Esophagus squamous epithelium (tissue), 5 donors: ENCODE data around the gene SH3RF1. TPM values are rescaled to one million over a fixed set of nuclear protein-coding genes. Genes with fewer than 3 reads are reported as not detected.
A peak's percentile ranks its signal among the peaks of the same experiment; 100 is the strongest.

Source experiments
- DNase-seq: peaks from one replicate; lab custom pipeline; 2025; lab: John Stamatoyannopoulos, UW
- H3K27ac ChIP-seq, 4 donors: fragments of 200-600 bp; sonication (generic); one replicate each; pipeline ENCODE4 v1.5.1; 2016 to 2019; ENCODE audit warnings: mild to moderate bottlenecking in 1 of 4
- H3K27me3 ChIP-seq, 4 donors: fragments of 200-600 bp; sonication (generic); 1 replicate in 3 of 4; 2 replicates in 1 of 4; pipeline versions ENCODE4 v1.5.1 to v1.6.0; 2017 to 2021; ENCODE audit warnings: antibody characterized with exemption in 1 of 4
- H3K36me3 ChIP-seq, 3 donors: fragments of 200-600 bp; sonication (generic); one replicate each; pipeline ENCODE4 v1.5.1; 2016 to 2019
- H3K4me1 ChIP-seq, 3 donors: fragments of 200-600 bp; sonication (generic); one replicate each; pipeline ENCODE4 v1.5.1; 2017 to 2019
- H3K4me3 ChIP-seq, 4 donors: fragments of 200-600 bp; sonication (generic); 1 replicate in 3 of 4; 2 replicates in 1 of 4; pipeline ENCODE4 v1.5.1; 2016 to 2019; ENCODE audit warnings: mild to moderate bottlenecking in 2 of 4, moderate library complexity in 1 of 4
- H3K9me3 ChIP-seq, 3 donors: fragments of 200-600 bp; sonication (generic); one replicate each; pipeline ENCODE4 v1.5.1; 2016 to 2019
- POLR2A ChIP-seq, 4 donors: fragments of 450-650 bp; IDR thresholded peaks; one replicate each; pipeline ENCODE4 v1.6.1; 2017; ENCODE audit warnings: antibody characterized with exemption in 4 of 4, mild to moderate bottlenecking in 4 of 4, moderate library complexity in 3 of 4
- WGBS, 2 donors: methylation state at CpG; one replicate each; pipeline ENCODE4 v1.1.5; 2018; 5-methylcytosine and 5-hydroxymethylcytosine counted together
- intact Hi-C: fragments of 100-400 bp; cut with DNase I; formaldehyde crosslinking; loops from one replicate; pipeline ENCODE4 v1.15.0; 2022
- total RNA-seq, 4 donors: library from RNA; depleted of rRNA; stranded (reverse); fragments of >200 nt; gene quantifications; one replicate each; pipeline ENCODE4 v1.1.0, GENCODE V29; 2016
- TF ChIP-seq, protein P1 (sequence below), 6 experiments: fragments of 450-650 bp in 4 of 6; fragments of 200-600 bp in 2 of 6; sonication (generic) in 2 of 6; IDR thresholded peaks; one replicate each; pipeline ENCODE4 v1.5.1; 2016 to 2019; ENCODE audit warnings: antibody characterized with exemption in 6 of 6, mild to moderate bottlenecking in 4 of 6, moderate library complexity in 4 of 6
- donor health status: DM: yes; HTN: yes; CAD: no.

SH3RF1 gene
- total RNA-seq, 4 donors from 2014 or later, result 3.9 to 9.3 (median 5.7) TPM

GRCh38 chr4:169243825-169244609 is 26.7 kb downstream of the SH3RF1 start:
- 18 to 51% methylated on average over 2 of the region's 2 CpGs for WGBS, 2 donors
- no peak for DNase-seq

GRCh38 chr4:169241464-169241863 is 29.3 kb downstream of the SH3RF1 start:
- Histone ChIP-seq H3K4me1 (peaks cover 12 to 57% (median 25%) of the 10 kb centered on the region in 3 donors), H3K4me3 (no peak overlapping the region), H3K36me3 (no peaks in the 10 kb centered on the region), H3K27ac (no peak overlapping the region), H3K27me3 (no peaks in the 10 kb centered on the region), H3K9me3 (no peaks in the 10 kb centered on the region)
- intact Hi-C loops, result no loop called here
- no peak for DNase-seq
- TF ChIP-seq, protein P1, sequence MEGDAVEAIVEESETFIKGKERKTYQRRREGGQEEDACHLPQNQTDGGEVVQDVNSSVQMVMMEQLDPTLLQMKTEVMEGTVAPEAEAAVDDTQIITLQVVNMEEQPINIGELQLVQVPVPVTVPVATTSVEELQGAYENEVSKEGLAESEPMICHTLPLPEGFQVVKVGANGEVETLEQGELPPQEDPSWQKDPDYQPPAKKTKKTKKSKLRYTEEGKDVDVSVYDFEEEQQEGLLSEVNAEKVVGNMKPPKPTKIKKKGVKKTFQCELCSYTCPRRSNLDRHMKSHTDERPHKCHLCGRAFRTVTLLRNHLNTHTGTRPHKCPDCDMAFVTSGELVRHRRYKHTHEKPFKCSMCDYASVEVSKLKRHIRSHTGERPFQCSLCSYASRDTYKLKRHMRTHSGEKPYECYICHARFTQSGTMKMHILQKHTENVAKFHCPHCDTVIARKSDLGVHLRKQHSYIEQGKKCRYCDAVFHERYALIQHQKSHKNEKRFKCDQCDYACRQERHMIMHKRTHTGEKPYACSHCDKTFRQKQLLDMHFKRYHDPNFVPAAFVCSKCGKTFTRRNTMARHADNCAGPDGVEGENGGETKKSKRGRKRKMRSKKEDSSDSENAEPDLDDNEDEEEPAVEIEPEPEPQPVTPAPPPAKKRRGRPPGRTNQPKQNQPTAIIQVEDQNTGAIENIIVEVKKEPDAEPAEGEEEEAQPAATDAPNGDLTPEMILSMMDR (IDR thresholded peaks at IDR 0.05), result no peak
- TF ChIP-seq POLR2A (IDR thresholded peaks at IDR 0.05), result no peak
- 75 to 81% methylated on average over 2 of the region's 2 CpGs for WGBS, 2 donors

More at GRCh38 chr4:169243825-169244609, 26.7 kb downstream of the SH3RF1 start:
- H3K36me3 ChIP-seq, result no peaks in the 10 kb centered on the region
- no peaks in the 10 kb centered on the region for H3K27me3 ChIP-seq
- H3K4me3 ChIP-seq, result no peak overlapping the region
- H3K9me3 ChIP-seq, result no peaks in the 10 kb centered on the region
- H3K27ac ChIP-seq, result no peak overlapping the region
- intact Hi-C loops, result no loop called here
- TF ChIP-seq, protein P1 (IDR thresholded peaks at IDR 0.05), result no peak
- no peak for TF ChIP-seq POLR2A (IDR thresholded peaks at IDR 0.05)
- peaks cover 0 to 33% (median 11%) of the 10 kb centered on the region in 3 donors for H3K4me1 ChIP-seq

DNA sequence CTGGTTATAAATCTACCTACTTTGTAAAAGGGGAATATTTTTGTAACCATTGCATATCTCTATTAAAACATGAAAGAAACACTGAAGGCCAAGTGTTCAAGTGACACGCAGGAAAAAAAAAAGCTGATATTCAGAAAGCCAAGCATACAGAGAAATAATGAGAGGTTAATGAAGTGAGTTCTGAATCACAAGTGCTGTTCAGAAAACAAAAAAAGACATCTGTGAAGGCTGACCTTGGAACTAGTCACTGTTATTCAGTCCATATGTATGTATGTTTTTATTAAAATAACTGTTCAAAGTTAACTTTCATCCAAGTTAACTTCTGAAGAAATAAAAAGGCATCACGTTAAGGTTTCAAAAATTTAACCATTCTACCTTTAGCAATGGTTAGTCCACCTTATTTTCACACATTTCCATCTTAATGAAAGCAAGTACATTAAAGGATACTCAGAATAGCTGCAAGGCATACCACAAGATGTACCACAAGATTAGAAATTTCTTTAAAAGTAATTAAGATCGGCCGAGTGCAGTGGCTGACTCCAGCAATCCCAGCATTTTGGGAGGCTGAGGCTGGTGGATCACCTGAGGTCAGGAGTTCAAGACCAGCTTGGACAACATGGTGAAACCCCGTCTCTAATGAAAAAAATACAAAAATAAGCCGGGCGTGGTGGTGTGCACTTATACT is 31.4 kb downstream of the SH3RF1 start:
- no peak for DNase-seq
- no peak overlapping the region for H3K27ac ChIP-seq
- 68 to 77% methylated on average over 7 of the region's 7 CpGs for WGBS, 2 donors
- H3K36me3 ChIP-seq, result no peaks in the 10 kb centered on the region
- H3K27me3 ChIP-seq, result no peaks in the 10 kb centered on the region
- no peaks in the 10 kb centered on the region for H3K9me3 ChIP-seq
- TF ChIP-seq, protein P1 (IDR thresholded peaks at IDR 0.05), result no peak
- no peak for TF ChIP-seq POLR2A (IDR thresholded peaks at IDR 0.05)
- H3K4me1 ChIP-seq, result peaks cover 12 to 75% (median 25%) of the 10 kb centered on the region in 3 donors
- no peak overlapping the region for H3K4me3 ChIP-seq
- intact Hi-C loops, result no loop called here

DNA sequence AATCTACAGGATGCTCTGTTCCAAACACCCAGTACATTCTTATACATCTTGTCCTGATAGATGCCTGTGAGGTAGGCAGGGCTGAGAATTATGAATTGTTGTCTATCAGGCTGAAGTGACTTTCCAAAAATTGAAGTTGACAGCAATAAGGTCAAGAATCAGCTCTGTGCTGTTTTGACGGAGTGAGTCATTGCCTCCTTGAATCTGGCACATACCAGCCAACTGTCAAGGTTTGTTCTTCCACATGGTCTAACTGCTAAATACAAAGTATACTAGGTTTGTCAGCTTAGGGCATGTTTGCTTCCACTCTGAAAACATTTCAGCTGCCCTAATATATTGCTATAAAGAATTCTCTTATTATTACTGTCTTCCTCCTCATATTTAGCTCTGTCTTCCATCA is 32.3 kb downstream of the SH3RF1 start:
- intact Hi-C loops, result no loop called here
- Histone ChIP-seq H3K36me3 (no peaks in the 10 kb centered on the region), H3K4me3 (no peak overlapping the region), H3K27me3 (no peaks in the 10 kb centered on the region), H3K4me1 (peaks cover 17 to 75% (median 17%) of the 10 kb centered on the region in 3 donors), H3K9me3 (no peaks in the 10 kb centered on the region), H3K27ac (peak overlapping the region in 3 of 4 donors; percentile 23 to 49 (median 31))
- TF ChIP-seq, protein P1 (IDR thresholded peaks at IDR 0.05), result no peak
- TF ChIP-seq POLR2A (IDR thresholded peaks at IDR 0.05), result no peak
- DNase-seq, result no peak
- WGBS, 2 donors, result 20 to 32% methylated on average over 1 of the region's 1 CpG
